GM12878 (cell line): ENCODE measurements around the gene PLEKHM3. TPM values are rescaled to one million over a fixed set of nuclear protein-coding genes. Genes with fewer than 3 reads are reported as not detected.

Experiments used
- ATAC-seq: fragments of 200-7000 bp; cut with Tn5 transposase; 3 replicates; pipeline ENCODE4 v1.9.1; 2020; ENCODE audit warnings: mild to moderate bottlenecking, moderate library complexity
- BruUV-seq: library from RNA; stranded (reverse); fragments of 400-500 nt; replicated peaks from 2 replicates; lab custom pipeline; 2021; lab: Mats Ljungman, UMichigan
- CTCF ChIA-PET: fragments of 300-600 bp; sonication (Branson Sonifier 250); formaldehyde crosslinking; extraction: SDS; loops from one replicate; lab custom pipeline; 2021; ENCODE audit warnings: inconsistent platforms; lab: Yijun Ruan, JAX
- POLR2A ChIA-PET: fragments of 350-600 bp; formaldehyde crosslinking; extraction: SDS; loops from one replicate; lab custom pipeline; 2021; ENCODE audit warnings: inconsistent platforms; lab: Charles Lee
- RAD21 ChIA-PET: fragments of 300-600 bp; sonication (Branson Sonifier 250); formaldehyde crosslinking; loops from one replicate; lab custom pipeline; 2023; ENCODE audit warnings: antibody characterized with exemption; ENCODE audit not compliant: unreplicated experiment; lab: Charles Lee
- SMC1A ChIA-PET: fragments of 300-600 bp; sonication (Branson Sonifier 250); formaldehyde crosslinking; loops from one replicate; lab custom pipeline; 2023; ENCODE audit not compliant: unreplicated experiment, uncharacterized antibody; lab: Charles Lee
- DNase-seq: peaks from one replicate; pipeline ENCODE4 v3.0.0-alpha.2; 2011; ENCODE audit warnings: low read depth, low spot score
- FAIRE-seq: peaks from 3 replicates; lab custom pipeline; 2011; peaks lifted over from hg19 to GRCh38; lab: Jason Lieb, UNC
- H2AFZ ChIP-seq: 2 replicates; pipeline ENCODE4 v1.6.0; 2011; ENCODE audit warnings: low read depth, low read length, control low read depth; ENCODE audit not compliant: control insufficient read depth
- H3K27ac ChIP-seq: 2 replicates; pipeline ENCODE4 v1.5.1; 2011; ENCODE audit warnings: control low read depth; ENCODE audit not compliant: control insufficient read depth, insufficient read depth
- H3K27me3 ChIP-seq, 2 experiments: replicated peaks in 1 of 2; 2 replicates each; pipeline versions ENCODE4 v1.6.0 to v1.6.1; 2011; ENCODE audit warnings: low read length in 1 of 2; ENCODE audit not compliant: control insufficient read depth in 2 of 2, insufficient read depth in 2 of 2
- H3K36me3 ChIP-seq, 2 experiments: 2 replicates each; pipeline ENCODE4 v1.5.1; 2011; ENCODE audit warnings: low read length in 1 of 2; ENCODE audit not compliant: control insufficient read depth in 2 of 2, insufficient read depth in 2 of 2
- H3K4me1 ChIP-seq: 2 replicates; pipeline ENCODE4 v1.6.1; 2011; ENCODE audit warnings: mild to moderate bottlenecking, low read length, moderate library complexity, mixed read lengths; ENCODE audit not compliant: control insufficient read depth, insufficient read depth
- H3K4me2 ChIP-seq: 2 replicates; pipeline ENCODE4 v1.6.0; 2011; ENCODE audit warnings: control low read depth; ENCODE audit not compliant: control insufficient read depth, insufficient read depth
- H3K4me3 ChIP-seq: fragments of 200-600 bp; sonication (generic); 2 replicates; pipeline ENCODE4 v1.5.1; 2016
- H3K79me2 ChIP-seq: 2 replicates; pipeline ENCODE4 v1.6.0; 2011; ENCODE audit warnings: low read length; ENCODE audit not compliant: control insufficient read depth, insufficient read depth
- H3K9ac ChIP-seq: 2 replicates; pipeline ENCODE4 v1.8.0; 2011; ENCODE audit warnings: low read length, control low read depth, mixed read lengths; ENCODE audit not compliant: control insufficient read depth, insufficient read depth
- H3K9me3 ChIP-seq: replicated peaks from 3 replicates; pipeline ENCODE4 v1.5.1; 2011; ENCODE audit warnings: mild to moderate bottlenecking, low read length; ENCODE audit not compliant: control insufficient read depth, insufficient read depth
- H4K20me1 ChIP-seq: 2 replicates; pipeline ENCODE4 v1.6.0; 2011; ENCODE audit not compliant: control insufficient read depth, insufficient read depth
- E4F1 ChIP-seq: fragments of 450-650 bp; IDR thresholded peaks from 2 replicates; pipeline ENCODE4 v1.6.1; 2018; ENCODE audit warnings: borderline replicate concordance, mild to moderate bottlenecking; ENCODE audit not compliant: partially characterized antibody
- FOXK2 ChIP-seq: fragments of 450-650 bp; IDR thresholded peaks from 2 replicates; pipeline ENCODE4 v1.6.1; 2017; ENCODE audit warnings: mild to moderate bottlenecking, moderate library complexity
- LARP7 ChIP-seq: fragments of 450-650 bp; IDR thresholded peaks from 2 replicates; pipeline ENCODE4 v1.6.1; 2017; ENCODE audit warnings: mild to moderate bottlenecking
- MEF2A ChIP-seq: IDR thresholded peaks from 2 replicates; pipeline ENCODE4 v1.6.1; 2011; ENCODE audit warnings: low read depth, mild to moderate bottlenecking, low read length, moderate library complexity; ENCODE audit not compliant: insufficient read depth
- MYC ChIP-seq: IDR thresholded peaks from 2 replicates; pipeline ENCODE4 v1.6.1; 2011; ENCODE audit warnings: mild to moderate bottlenecking, low read length, moderate library complexity, inconsistent platforms; ENCODE audit not compliant: insufficient read depth, insufficient replicate concordance, insufficient read length, severe bottlenecking
- PKNOX1 ChIP-seq: fragments of 450-650 bp; IDR thresholded peaks from 2 replicates; pipeline ENCODE4 v1.6.1; 2016; ENCODE audit warnings: mild to moderate bottlenecking
- RELA ChIP-seq: fragments of 450-650 bp; IDR thresholded peaks from 2 replicates; pipeline ENCODE4 v1.8.0; 2014; ENCODE audit warnings: borderline replicate concordance; ENCODE audit not compliant: partially characterized antibody
- RUNX3 ChIP-seq: IDR thresholded peaks from 2 replicates; pipeline ENCODE4 v1.6.1; 2012; ENCODE audit warnings: low read length, inconsistent platforms
- SMAD1 ChIP-seq: fragments of 450-650 bp; IDR thresholded peaks from 2 replicates; pipeline ENCODE4 v1.6.1; 2018; ENCODE audit warnings: mild to moderate bottlenecking, low read depth; ENCODE audit not compliant: partially characterized antibody
- SMAD5 ChIP-seq: IDR thresholded peaks from 2 replicates; pipeline ENCODE4 v1.6.1; 2016; ENCODE audit warnings: antibody characterized with exemption, low read depth
- SMARCA5 ChIP-seq: fragments of 450-650 bp; IDR thresholded peaks from 2 replicates; pipeline ENCODE4 v1.6.1; 2017; ENCODE audit warnings: mild to moderate bottlenecking
- USF2 ChIP-seq: IDR thresholded peaks from 2 replicates; pipeline ENCODE4 v1.6.1; 2011; ENCODE audit warnings: low read depth, low read length, improper control_type of control experiment, borderline replicate concordance
- ZNF687 ChIP-seq: fragments of 450-650 bp; IDR thresholded peaks from 2 replicates; pipeline ENCODE4 v1.6.1; 2017; ENCODE audit warnings: mild to moderate bottlenecking, moderate library complexity
- WGBS: methylation state at CpG from one replicate; pipeline ENCODE4 v1.1.6; 2016; ENCODE audit warnings: low lambda C conversion rate; ENCODE audit not compliant: insufficient replicate concordance, insufficient coverage; ENCODE audit errors: missing lambda C conversion rate; 5-methylcytosine and 5-hydroxymethylcytosine counted together
- in situ Hi-C: fragments of 300-500 bp; cut with MboI; formaldehyde crosslinking; loops from 9 replicates; pipeline ENCODE4 v1.14.3; 2018; ENCODE audit warnings: mixed read lengths
- intact Hi-C: fragments of 100-400 bp; cut with micrococcal nuclease; formaldehyde crosslinking; loops from one replicate; pipeline ENCODE4 v1.14.2; 2022; ENCODE audit not compliant: unreplicated experiment
- polyA plus RNA-seq, 11 experiments: library from polyadenylated mRNA; depleted of rRNA in 4 of 11; unstranded in 6 of 11; stranded (reverse) in 5 of 11; fragments of >200 nt; fragmentation: Nextera tagmentation in 4 of 11; fragmentation: Illumina TruSeq in 1 of 11; extraction: Ambion mirVana in 4 of 11; extraction: Trizol in 1 of 11; gene quantifications; 1 replicate in 1 of 11; 2 replicates in 10 of 11; pipeline versions ENCODE4 v1.2.1 to v1.2.3, GENCODE V29; 2011 to 2016; ENCODE audit warnings: inconsistent platforms in 2 of 11, missing spikeins in 2 of 11, low read depth in 1 of 11
- total RNA-seq, 4 experiments: library from RNA; depleted of rRNA in 3 of 4; stranded (reverse); fragments of >200 nt in 3 of 4; fragmentation: Illumina TruSeq in 1 of 4; extraction: Trizol in 1 of 4; gene quantifications; 2 replicates each; pipeline versions ENCODE4 v1.2.1 to v1.2.3, GENCODE V29; 2013 to 2021

The PLEKHM3 gene
- total and polyA plus RNA-seq, 10 of the 15 experiments (the other 5 are each of a cell fraction or from before 2014, with no cell fraction given) = 1.4 to 5.6 (median 3.0) TPM

- in situ Hi-C loops = no loop called here
- ATAC-seq = no peak
- no peak for FAIRE-seq
- POLR2A ChIA-PET = interaction anchor here (0.7 kb wide), 1 partner anchor 128 kb away, joined by 4 read pairs; no protein-coding TSS in a partner anchor
- TF ChIP-seq SMAD1 (no peak), USF2 (no peak), MEF2A (no peak), PKNOX1 (no peak), MYC (no peak), RUNX3 (no peak), E4F1 (no peak), FOXK2 (no peak), ZNF687 (no peak), RELA (no peak), SMAD5 (no peak), LARP7 (no peak), SMARCA5 (no peak)
- intact Hi-C loops = no loop called here
- 17% methylated on average over 3 of the region's 3 CpGs for WGBS
- no peak overlapping the region for H3K9ac ChIP-seq
- no peak overlapping the region for H3K4me3 ChIP-seq
- H3K4me1 ChIP-seq = no peaks in the 10 kb centered on the region
- H3K27ac ChIP-seq = no peak overlapping the region
- no peaks in the 10 kb centered on the region for H3K36me3 ChIP-seq
- no peak overlapping the region for H2AFZ ChIP-seq
- no peaks in the 10 kb centered on the region for H3K9me3 ChIP-seq
- no peaks in the 10 kb centered on the region for H4K20me1 ChIP-seq
- SMC1A ChIA-PET = no interaction called here
- no TSS peak for BruUV-seq
- H3K4me2 ChIP-seq = no peak overlapping the region
- RAD21 ChIA-PET = no interaction called here
- CTCF ChIA-PET = interaction anchor here (0.6 to 1.0 kb wide), 2 partner anchors 290 to 335 kb away, joined by 4 read pairs; no protein-coding TSS in a partner anchor
- H3K27me3 ChIP-seq = no peaks in the 10 kb centered on the region; a peak in 1 of 4 replicates
- no peaks in the 10 kb centered on the region for H3K79me2 ChIP-seq
- DNase-seq = no peak
Observed at GRCh38 chr2:207787017-207787416, 238.3 kb downstream of the PLEKHM3 start.
